Upper lobe of right lung (tissue), 1 donor: ENCODE measurements around the gene CTNNA3. TPM values are rescaled to one million over a fixed set of nuclear protein-coding genes. Genes with fewer than 3 reads are reported as not detected.

Source experiments
- ATAC-seq: fragments of 200-7000 bp; cut with Tn5 transposase; one replicate; pipeline ENCODE4 v1.9.1; 2020; ENCODE audit warnings: mild to moderate bottlenecking, moderate library complexity
- DNase-seq: peaks from one replicate; pipeline ENCODE4 v3.0.0-alpha.2; 2020
- H3K27ac ChIP-seq: fragments of 200-600 bp; one replicate; pipeline ENCODE4 v1.8.0; 2022
- H3K27me3 ChIP-seq: fragments of 200-600 bp; one replicate; pipeline ENCODE4 v1.8.0; 2022; ENCODE audit warnings: mild to moderate bottlenecking
- H3K36me3 ChIP-seq: fragments of 200-600 bp; one replicate; pipeline ENCODE4 v1.8.0; 2022
- H3K4me1 ChIP-seq: fragments of 200-600 bp; one replicate; pipeline ENCODE4 v1.8.0; 2022
- H3K4me3 ChIP-seq: fragments of 200-600 bp; one replicate; pipeline ENCODE4 v1.8.0; 2022; ENCODE audit warnings: mild to moderate bottlenecking
- H3K9me3 ChIP-seq: fragments of 200-600 bp; one replicate; pipeline ENCODE4 v1.8.0; 2022
- intact Hi-C: fragments of 100-400 bp; cut with DNase I; formaldehyde crosslinking; loops from one replicate; pipeline ENCODE4 v1.11.0; 2022
- total RNA-seq: library from RNA; stranded (reverse); fragmentation: NEBNext Ultra II Directional; extraction: Animal tissue kit (Norgen Biotek cat#: 25700); gene quantifications from one replicate; pipeline ENCODE4 v1.2.1, GENCODE V29; 2021
- TF ChIP-seq, protein P1 (sequence below): fragments of 200-600 bp; IDR thresholded peaks from one replicate; pipeline ENCODE4 v1.8.0; 2022; ENCODE audit warnings: antibody characterized with exemption
- donor health status: DM: no; HTN: yes; CAD: no; lungs with severe emphysema.

The CTNNA3 gene
- total RNA-seq, 1 donor from 2014 or later = 0.67 TPM

DNA sequence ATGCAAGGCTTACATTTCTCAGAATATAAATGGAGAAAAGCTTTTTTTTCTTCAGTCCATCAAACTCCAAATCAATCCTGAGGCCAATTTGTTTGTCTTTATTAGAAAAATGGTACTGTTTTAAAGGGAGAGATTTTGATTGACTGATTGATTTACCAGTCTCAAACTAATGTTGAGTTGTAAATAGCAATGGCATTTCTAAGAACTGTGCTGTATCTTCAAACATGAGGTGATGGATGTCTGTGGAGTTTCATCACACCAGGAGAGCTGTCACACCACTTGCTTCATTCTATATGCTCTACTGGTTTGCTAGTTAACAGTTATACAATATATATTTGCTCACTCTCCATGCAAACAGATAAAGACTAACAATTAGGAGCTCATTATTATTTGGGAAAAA lies 809.1 kb downstream of the CTNNA3 start:
- Histone ChIP-seq H3K4me1 (no peaks in the 10 kb centered on the region), H3K27ac (no peak overlapping the region), H3K4me3 (no peak overlapping the region), H3K27me3 (no peaks in the 10 kb centered on the region), H3K9me3 (no peaks in the 10 kb centered on the region), H3K36me3 (no peaks in the 10 kb centered on the region)
- DNase-seq (no peak), ATAC-seq (no peak)
- intact Hi-C loops = no loop called here
- TF ChIP-seq, protein P1, sequence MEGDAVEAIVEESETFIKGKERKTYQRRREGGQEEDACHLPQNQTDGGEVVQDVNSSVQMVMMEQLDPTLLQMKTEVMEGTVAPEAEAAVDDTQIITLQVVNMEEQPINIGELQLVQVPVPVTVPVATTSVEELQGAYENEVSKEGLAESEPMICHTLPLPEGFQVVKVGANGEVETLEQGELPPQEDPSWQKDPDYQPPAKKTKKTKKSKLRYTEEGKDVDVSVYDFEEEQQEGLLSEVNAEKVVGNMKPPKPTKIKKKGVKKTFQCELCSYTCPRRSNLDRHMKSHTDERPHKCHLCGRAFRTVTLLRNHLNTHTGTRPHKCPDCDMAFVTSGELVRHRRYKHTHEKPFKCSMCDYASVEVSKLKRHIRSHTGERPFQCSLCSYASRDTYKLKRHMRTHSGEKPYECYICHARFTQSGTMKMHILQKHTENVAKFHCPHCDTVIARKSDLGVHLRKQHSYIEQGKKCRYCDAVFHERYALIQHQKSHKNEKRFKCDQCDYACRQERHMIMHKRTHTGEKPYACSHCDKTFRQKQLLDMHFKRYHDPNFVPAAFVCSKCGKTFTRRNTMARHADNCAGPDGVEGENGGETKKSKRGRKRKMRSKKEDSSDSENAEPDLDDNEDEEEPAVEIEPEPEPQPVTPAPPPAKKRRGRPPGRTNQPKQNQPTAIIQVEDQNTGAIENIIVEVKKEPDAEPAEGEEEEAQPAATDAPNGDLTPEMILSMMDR = no peak

DNA sequence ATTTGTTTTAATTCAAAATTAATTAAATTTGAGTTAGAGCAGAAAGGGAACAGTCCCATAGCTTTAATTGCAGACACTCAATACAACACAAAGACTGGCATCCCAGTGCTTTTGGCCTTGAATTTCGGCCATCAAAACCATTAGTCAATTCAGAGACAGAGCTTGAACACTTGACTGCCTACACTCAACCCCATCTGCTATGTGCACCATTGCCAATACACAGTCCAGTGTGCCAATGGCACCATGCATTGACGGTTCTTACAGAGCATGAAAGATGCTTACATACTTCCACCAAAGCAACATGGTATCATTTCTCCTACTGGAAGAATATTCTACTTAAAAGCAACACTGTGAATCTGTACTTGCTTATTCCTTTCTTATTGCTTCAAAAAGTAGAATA lies 813.7 kb downstream of the CTNNA3 start:
- intact Hi-C loops = no loop called here
- TF ChIP-seq, protein P1 = no peak
- Histone ChIP-seq H3K36me3 (no peaks in the 10 kb centered on the region), H3K27me3 (no peaks in the 10 kb centered on the region), H3K9me3 (no peaks in the 10 kb centered on the region), H3K27ac (no peak overlapping the region), H3K4me3 (no peak overlapping the region), H3K4me1 (no peaks in the 10 kb centered on the region)
- ATAC-seq = no peak
- no peak for DNase-seq

DNA sequence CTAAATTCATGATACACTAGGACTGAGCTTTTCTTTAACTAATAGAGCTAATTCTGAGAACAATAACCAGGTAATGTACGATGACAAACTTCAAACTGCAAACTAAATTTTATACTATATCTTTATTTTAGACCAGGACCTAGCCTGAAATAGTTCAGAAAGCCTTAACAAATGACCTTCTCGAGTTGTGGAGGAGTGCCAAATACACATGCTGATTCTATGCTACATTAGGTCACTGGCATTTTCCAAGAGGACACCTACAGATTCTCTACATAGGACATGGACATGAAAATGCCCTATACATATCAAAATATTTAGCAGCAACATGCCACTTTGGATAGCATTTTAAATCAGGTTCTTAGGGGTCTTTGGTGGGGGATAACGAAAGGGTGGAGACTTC lies 814.2 kb downstream of the CTNNA3 start:
- TF ChIP-seq, protein P1 = no peak
- no peaks in the 10 kb centered on the region for H3K36me3 ChIP-seq
- intact Hi-C loops = no loop called here
- no peak overlapping the region for H3K4me3 ChIP-seq
- no peak overlapping the region for H3K27ac ChIP-seq
- H3K9me3 ChIP-seq = no peaks in the 10 kb centered on the region
- ATAC-seq (no peak), DNase-seq (no peak)
- no peaks in the 10 kb centered on the region for H3K4me1 ChIP-seq
- H3K27me3 ChIP-seq = no peaks in the 10 kb centered on the region

GRCh38 chr10:66880826-66881225 lies 815.2 kb downstream of the CTNNA3 start:
- H3K9me3 ChIP-seq = no peaks in the 10 kb centered on the region
- no peak overlapping the region for H3K27ac ChIP-seq
- no peak for ATAC-seq
- no peak for DNase-seq
- H3K4me3 ChIP-seq = no peak overlapping the region
- intact Hi-C loops = no loop called here
- TF ChIP-seq, protein P1 = no peak
- no peaks in the 10 kb centered on the region for H3K36me3 ChIP-seq
- H3K4me1 ChIP-seq = no peaks in the 10 kb centered on the region
- H3K27me3 ChIP-seq = no peaks in the 10 kb centered on the region

- no peak overlapping the region for H3K27ac ChIP-seq
Measured at GRCh38 chr10:66880292-66880691, 815.7 kb downstream of the CTNNA3 start.

More at GRCh38 chr10:66880292-66880691, 815.7 kb downstream of the CTNNA3 start:
- Histone ChIP-seq H3K9me3 (no peaks in the 10 kb centered on the region), H3K27me3 (no peaks in the 10 kb centered on the region), H3K36me3 (no peaks in the 10 kb centered on the region), H3K4me3 (no peak overlapping the region), H3K4me1 (no peaks in the 10 kb centered on the region)
- ATAC-seq = no peak
- intact Hi-C loops = no loop called here
- TF ChIP-seq, protein P1 = no peak
- DNase-seq = no peak
